Glutamatergic neuron (in vitro differentiated cells): ENCODE data around the gene GAR1. TPM values are rescaled to one million over a fixed set of nuclear protein-coding genes. Genes with fewer than 3 reads are reported as not detected.
A peak's percentile ranks its signal among the peaks of the same experiment; 100 is the strongest.

Experiments
- DNase-seq: peaks from one replicate; pipeline ENCODE4 v3.0.0; 2022
- H3K27ac Mint-ChIP-seq: one replicate; pipeline ENCODE4 v1.8.0; 2020; ENCODE audit warnings: mild to moderate bottlenecking, mixed read lengths, inconsistent platforms; ENCODE audit not compliant: unreplicated experiment
- H3K27me3 Mint-ChIP-seq: one replicate; pipeline ENCODE4 v1.8.0; 2020; ENCODE audit warnings: mild to moderate bottlenecking, moderate library complexity, mixed read lengths, inconsistent platforms; ENCODE audit not compliant: unreplicated experiment
- H3K36me3 Mint-ChIP-seq: one replicate; pipeline ENCODE4 v1.8.0; 2020; ENCODE audit warnings: mild to moderate bottlenecking, mixed read lengths, inconsistent platforms; ENCODE audit not compliant: unreplicated experiment
- H3K4me1 Mint-ChIP-seq: one replicate; pipeline ENCODE4 v1.8.0; 2020; ENCODE audit warnings: mild to moderate bottlenecking, low read depth, mixed read lengths, inconsistent platforms; ENCODE audit not compliant: unreplicated experiment
- H3K4me3 Mint-ChIP-seq: one replicate; pipeline ENCODE4 v1.8.0; 2020; ENCODE audit warnings: mild to moderate bottlenecking, mixed read lengths, inconsistent platforms; ENCODE audit not compliant: unreplicated experiment
- H3K9me3 Mint-ChIP-seq: one replicate; pipeline ENCODE4 v1.8.0; 2020; ENCODE audit warnings: mild to moderate bottlenecking, moderate library complexity, mixed read lengths, inconsistent platforms; ENCODE audit not compliant: unreplicated experiment
- total RNA-seq: library from RNA; stranded (reverse); fragmentation: NEBNext Ultra II Directional; extraction: Animal tissue kit (Norgen Biotek cat#: 25700); gene quantifications from one replicate; pipeline ENCODE4 v1.2.1, GENCODE V29; 2021; ENCODE audit not compliant: unreplicated experiment
- TF ChIP-seq, protein P1 (sequence below): fragments of 200-600 bp; sonication (generic); IDR thresholded peaks from one replicate; pipeline ENCODE4 v1.5.0; 2021; ENCODE audit not compliant: partially characterized antibody, unreplicated experiment

Gene GAR1
- total RNA-seq, 1 donor from 2014 or later: 9.1 TPM

DNA sequence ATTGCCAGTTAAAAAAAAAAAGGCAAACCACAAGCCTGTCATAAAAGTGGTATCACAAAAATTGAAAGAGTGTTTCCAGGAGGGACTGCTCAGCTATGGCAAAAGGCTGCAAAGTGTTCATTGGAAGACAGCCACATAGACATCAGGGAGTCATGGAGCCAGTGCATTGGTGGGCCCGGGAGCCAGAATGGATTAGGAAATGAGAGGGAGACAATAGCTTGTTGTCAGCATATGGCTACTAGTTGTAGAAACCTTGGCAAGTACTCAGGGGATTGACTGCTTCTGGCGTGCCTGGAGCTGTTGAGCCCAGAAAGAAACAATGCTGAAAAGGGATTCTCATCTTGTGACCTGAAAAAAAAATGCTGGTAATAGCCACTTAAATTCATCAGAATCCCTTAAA is 5.0 kb downstream of the GAR1 start:
- Mint-ChIP-seq H3K36me3 (no peaks in the 10 kb centered on the region), H3K4me1 (peaks cover 6% of the 10 kb centered on the region), H3K4me3 (no peak overlapping the region), H3K27ac (no peak overlapping the region), H3K9me3 (peaks cover 4% of the 10 kb centered on the region), H3K27me3 (peaks cover 3% of the 10 kb centered on the region)
- no peak for DNase-seq
- TF ChIP-seq, protein P1, sequence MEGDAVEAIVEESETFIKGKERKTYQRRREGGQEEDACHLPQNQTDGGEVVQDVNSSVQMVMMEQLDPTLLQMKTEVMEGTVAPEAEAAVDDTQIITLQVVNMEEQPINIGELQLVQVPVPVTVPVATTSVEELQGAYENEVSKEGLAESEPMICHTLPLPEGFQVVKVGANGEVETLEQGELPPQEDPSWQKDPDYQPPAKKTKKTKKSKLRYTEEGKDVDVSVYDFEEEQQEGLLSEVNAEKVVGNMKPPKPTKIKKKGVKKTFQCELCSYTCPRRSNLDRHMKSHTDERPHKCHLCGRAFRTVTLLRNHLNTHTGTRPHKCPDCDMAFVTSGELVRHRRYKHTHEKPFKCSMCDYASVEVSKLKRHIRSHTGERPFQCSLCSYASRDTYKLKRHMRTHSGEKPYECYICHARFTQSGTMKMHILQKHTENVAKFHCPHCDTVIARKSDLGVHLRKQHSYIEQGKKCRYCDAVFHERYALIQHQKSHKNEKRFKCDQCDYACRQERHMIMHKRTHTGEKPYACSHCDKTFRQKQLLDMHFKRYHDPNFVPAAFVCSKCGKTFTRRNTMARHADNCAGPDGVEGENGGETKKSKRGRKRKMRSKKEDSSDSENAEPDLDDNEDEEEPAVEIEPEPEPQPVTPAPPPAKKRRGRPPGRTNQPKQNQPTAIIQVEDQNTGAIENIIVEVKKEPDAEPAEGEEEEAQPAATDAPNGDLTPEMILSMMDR: no peak

DNA sequence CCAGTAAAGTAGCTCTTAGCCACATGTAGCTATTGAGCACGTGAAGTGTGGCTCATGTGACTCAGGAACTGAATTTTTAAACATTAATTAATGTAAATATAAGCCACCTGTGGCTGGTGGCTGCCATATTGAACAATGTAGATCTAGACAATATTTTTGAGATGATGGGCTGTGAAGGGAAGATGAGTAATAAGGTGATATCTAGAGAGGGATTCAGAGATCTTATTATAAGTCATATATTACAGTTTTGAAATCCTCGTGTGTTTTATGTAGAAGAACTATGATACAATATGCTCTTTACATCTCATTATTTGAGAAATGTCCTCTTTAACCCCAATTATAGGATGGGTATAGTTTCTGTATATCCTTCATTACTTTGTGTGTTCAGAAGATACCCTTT is 5.6 kb downstream of the GAR1 start:
- no peak overlapping the region for H3K4me3 Mint-ChIP-seq
- peaks cover 2% of the 10 kb centered on the region for H3K9me3 Mint-ChIP-seq
- H3K27me3 Mint-ChIP-seq: no peaks in the 10 kb centered on the region
- no peak for DNase-seq
- H3K27ac Mint-ChIP-seq: no peak overlapping the region
- no peaks in the 10 kb centered on the region for H3K36me3 Mint-ChIP-seq
- peaks cover 6% of the 10 kb centered on the region for H3K4me1 Mint-ChIP-seq
- TF ChIP-seq, protein P1: no peak

DNA sequence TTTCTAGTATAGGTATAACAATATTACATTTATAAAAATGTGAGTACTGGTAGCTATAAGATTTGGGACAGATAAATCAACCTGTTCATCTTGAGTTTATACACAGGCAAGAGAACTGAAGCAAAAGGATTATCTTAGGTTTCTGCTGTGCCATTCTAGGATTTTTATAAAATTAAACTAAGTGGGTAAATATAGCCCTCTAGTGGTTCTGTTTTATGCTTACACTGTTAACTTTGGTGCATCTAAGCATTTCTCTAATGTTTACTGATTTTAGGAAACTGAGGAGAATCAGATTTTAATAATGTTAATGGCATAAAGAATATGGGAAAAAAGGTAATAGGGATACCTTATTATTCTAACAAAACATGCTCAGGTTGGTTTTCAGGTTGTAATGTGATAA is 11.2 kb downstream of the GAR1 start:
- Mint-ChIP-seq H3K4me3 (no peak overlapping the region), H3K36me3 (no peaks in the 10 kb centered on the region), H3K4me1 (no peaks in the 10 kb centered on the region), H3K27me3 (no peaks in the 10 kb centered on the region), H3K9me3 (no peaks in the 10 kb centered on the region), H3K27ac (no peak overlapping the region)
- TF ChIP-seq, protein P1: peak; percentile 66
- DNase-seq: no peak

DNA sequence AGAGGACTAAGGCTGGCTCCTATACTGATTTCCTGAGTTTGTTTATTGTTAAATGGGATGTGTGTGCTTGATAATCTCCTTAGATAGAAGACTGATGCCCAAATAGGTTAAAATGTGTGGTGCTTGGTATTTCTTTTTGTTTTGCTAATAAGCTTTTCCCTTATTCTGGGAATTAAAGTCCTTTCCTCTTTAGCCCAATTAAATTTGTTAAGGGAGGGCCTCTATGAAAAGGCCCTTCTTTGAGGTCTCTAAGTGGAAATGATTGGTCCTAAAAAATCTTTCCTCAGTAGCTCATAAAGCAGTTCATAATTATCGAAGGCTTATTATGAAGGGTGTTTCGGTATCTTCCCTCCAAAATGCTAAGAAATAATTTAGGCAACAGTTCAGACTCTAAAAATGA is 12.1 kb downstream of the GAR1 start, which contains the start of gene RRH:
Gene RRH, plus strand, starts transcription at position 301 of the 400 bp plus-strand sequence. Its CDS starts 56 bp downstream, at position 357.
- H3K27me3 Mint-ChIP-seq: no peaks in the 10 kb centered on the region
- H3K4me1 Mint-ChIP-seq: no peaks in the 10 kb centered on the region
- no peaks in the 10 kb centered on the region for H3K9me3 Mint-ChIP-seq
- no peak within 1 kb of the TSS for H3K27ac Mint-ChIP-seq
- no peak within 1 kb of the TSS for H3K4me3 Mint-ChIP-seq
- no peaks in the 10 kb centered on the region for H3K36me3 Mint-ChIP-seq
- DNase-seq: no peak
- TF ChIP-seq, protein P1: no peak

DNA sequence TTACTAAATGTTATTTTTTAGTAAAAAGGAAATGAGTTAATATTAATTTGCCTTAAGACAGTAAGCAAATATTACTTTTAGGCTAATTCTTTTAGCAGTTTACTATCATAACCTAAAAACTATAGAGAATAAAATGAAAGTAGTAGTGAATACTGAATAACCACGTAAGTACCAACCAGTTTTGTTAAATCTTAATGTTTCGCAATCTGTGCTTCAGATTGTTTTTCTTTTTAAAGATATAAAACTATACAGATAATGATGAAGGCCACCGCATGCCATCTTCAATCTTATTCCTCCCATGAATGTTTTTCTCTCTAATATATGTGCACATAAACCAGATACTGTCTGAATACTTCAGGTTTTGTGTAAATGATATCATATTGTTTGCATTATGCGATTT is 18.2 kb downstream of the GAR1 start:
- TF ChIP-seq, protein P1: no peak
- DNase-seq: no peak
- H3K4me1 Mint-ChIP-seq: no peaks in the 10 kb centered on the region
- H3K36me3 Mint-ChIP-seq: no peaks in the 10 kb centered on the region
- H3K27ac Mint-ChIP-seq: no peak overlapping the region
- no peaks in the 10 kb centered on the region for H3K9me3 Mint-ChIP-seq
- H3K27me3 Mint-ChIP-seq: no peaks in the 10 kb centered on the region
- no peak overlapping the region for H3K4me3 Mint-ChIP-seq
